Naive thymus-derived CD4-positive, alpha-beta T cell (primary cell): ENCODE measurements around the gene CGB1. TPM values are rescaled to one million over a fixed set of nuclear protein-coding genes. Genes with fewer than 3 reads are reported as not detected.
"Not testable (repeated sequence)": the region's sequence is repeated elsewhere in the genome, so short reads cannot be mapped to it uniquely, and the experiment has no call there.

Experiments
- ATAC-seq: fragments of 150-1000 bp; cut with Tn5 transposase; 2 replicates; pipeline ENCODE4 v1.10.0; 2021; ENCODE audit warnings: mild to moderate bottlenecking, moderate library complexity
- CTCF ChIA-PET: fragments of 350-600 bp; sonication (Branson Sonifier 250); formaldehyde crosslinking; loops from one replicate; lab custom pipeline; 2021; ENCODE audit warnings: antibody characterized with exemption; lab: Charles Lee
- POLR2A ChIA-PET: fragments of 350-600 bp; sonication (Branson Sonifier 250); formaldehyde crosslinking; loops from one replicate; lab custom pipeline; 2021; ENCODE audit warnings: antibody characterized with exemption, inconsistent platforms; lab: Charles Lee
- DNase-seq, 9 donors: peaks; one replicate each; pipeline versions ENCODE4 v3.0.0 to v3.0.0-alpha.2; 2020 to 2022; ENCODE audit warnings: mixed read lengths in 1 of 9
- H3K27ac ChIP-seq: one replicate; pipeline ENCODE4 v1.7.0; 2013; ENCODE audit warnings: mild to moderate bottlenecking, low read depth, low read length, moderate library complexity
- H3K27me3 ChIP-seq, 2 donors: one replicate each; pipeline ENCODE4 v1.7.0; 2013; ENCODE audit warnings: low read length in 2 of 2, mild to moderate bottlenecking in 2 of 2, moderate library complexity in 2 of 2; ENCODE audit not compliant: control insufficient read depth in 2 of 2, insufficient read depth in 2 of 2
- H3K36me3 ChIP-seq, 3 experiments: 1 replicate in 2 of 3; 2 replicates in 1 of 3; pipeline ENCODE4 v1.7.0; 2013; ENCODE audit warnings: low read length in 3 of 3, mild to moderate bottlenecking in 3 of 3, moderate library complexity in 1 of 3; ENCODE audit not compliant: insufficient read depth in 3 of 3, control insufficient read depth in 2 of 3
- H3K4me1 ChIP-seq, 2 donors: one replicate each; pipeline ENCODE4 v1.7.0; 2013; ENCODE audit warnings: low read length in 2 of 2, mild to moderate bottlenecking in 2 of 2, moderate library complexity in 1 of 2; ENCODE audit not compliant: control insufficient read depth in 2 of 2, insufficient read depth in 2 of 2
- H3K4me3 ChIP-seq: 2 replicates; pipeline ENCODE4 v1.7.0; 2013; ENCODE audit warnings: mild to moderate bottlenecking, low read length
- H3K9me3 ChIP-seq, 3 experiments: 1 replicate in 2 of 3; 2 replicates in 1 of 3; pipeline ENCODE4 v1.7.0; 2013; ENCODE audit warnings: low read length in 3 of 3; ENCODE audit not compliant: control insufficient read depth in 2 of 3
- H3K27ac Mint-ChIP-seq, 9 donors: one replicate each; pipeline ENCODE4 v1.8.0; 2020 to 2022; ENCODE audit warnings: mixed read lengths in 9 of 9, mild to moderate bottlenecking in 8 of 9, moderate library complexity in 5 of 9, inconsistent platforms in 2 of 9
- H3K27me3 Mint-ChIP-seq, 5 donors: one replicate each; pipeline ENCODE4 v1.8.0; 2021 to 2022; ENCODE audit warnings: mixed read lengths in 5 of 5, mild to moderate bottlenecking in 1 of 5
- H3K36me3 Mint-ChIP-seq, 5 donors: one replicate each; pipeline ENCODE4 v1.8.0; 2020 to 2022; ENCODE audit warnings: mixed read lengths in 5 of 5, mild to moderate bottlenecking in 3 of 5, inconsistent platforms in 1 of 5
- H3K4me1 Mint-ChIP-seq, 7 donors: one replicate each; pipeline ENCODE4 v1.8.0; 2020 to 2022; ENCODE audit warnings: mixed read lengths in 7 of 7, mild to moderate bottlenecking in 3 of 7, inconsistent platforms in 1 of 7
- H3K4me3 Mint-ChIP-seq, 10 donors: one replicate each; pipeline ENCODE4 v1.8.0; 2020 to 2022; ENCODE audit warnings: mild to moderate bottlenecking in 10 of 10, mixed read lengths in 10 of 10, moderate library complexity in 6 of 10, inconsistent platforms in 2 of 10
- H3K9me3 Mint-ChIP-seq, 11 donors: one replicate each; pipeline ENCODE4 v1.8.0; 2020 to 2022; ENCODE audit warnings: mixed read lengths in 11 of 11, mild to moderate bottlenecking in 4 of 11, inconsistent platforms in 1 of 11, moderate library complexity in 1 of 11
- intact Hi-C, 2 donors: fragments of 100-400 bp; cut with micrococcal nuclease; formaldehyde crosslinking; loops; one replicate each; pipeline ENCODE4 v1.15.1; 2023
- polyA plus RNA-seq, 2 donors: library from polyadenylated mRNA; unstranded; fragments of 300-500 nt; fragmentation: Illumina TruSeq; gene quantifications; one replicate each; pipeline ENCODE4 v1.2.3, GENCODE V29; 2021
- total RNA-seq, 6 experiments: library from RNA in 5 of 6; stranded (reverse) in 5 of 6; gene quantifications; 1 replicate in 5 of 6; 2 replicates in 1 of 6; pipeline ENCODE4 v1.2.3 and lab custom pipeline; 2021 to 2026

The CGB1 gene
- total and polyA plus RNA-seq, 7 experiments from 2014 or later: not detected

DNA sequence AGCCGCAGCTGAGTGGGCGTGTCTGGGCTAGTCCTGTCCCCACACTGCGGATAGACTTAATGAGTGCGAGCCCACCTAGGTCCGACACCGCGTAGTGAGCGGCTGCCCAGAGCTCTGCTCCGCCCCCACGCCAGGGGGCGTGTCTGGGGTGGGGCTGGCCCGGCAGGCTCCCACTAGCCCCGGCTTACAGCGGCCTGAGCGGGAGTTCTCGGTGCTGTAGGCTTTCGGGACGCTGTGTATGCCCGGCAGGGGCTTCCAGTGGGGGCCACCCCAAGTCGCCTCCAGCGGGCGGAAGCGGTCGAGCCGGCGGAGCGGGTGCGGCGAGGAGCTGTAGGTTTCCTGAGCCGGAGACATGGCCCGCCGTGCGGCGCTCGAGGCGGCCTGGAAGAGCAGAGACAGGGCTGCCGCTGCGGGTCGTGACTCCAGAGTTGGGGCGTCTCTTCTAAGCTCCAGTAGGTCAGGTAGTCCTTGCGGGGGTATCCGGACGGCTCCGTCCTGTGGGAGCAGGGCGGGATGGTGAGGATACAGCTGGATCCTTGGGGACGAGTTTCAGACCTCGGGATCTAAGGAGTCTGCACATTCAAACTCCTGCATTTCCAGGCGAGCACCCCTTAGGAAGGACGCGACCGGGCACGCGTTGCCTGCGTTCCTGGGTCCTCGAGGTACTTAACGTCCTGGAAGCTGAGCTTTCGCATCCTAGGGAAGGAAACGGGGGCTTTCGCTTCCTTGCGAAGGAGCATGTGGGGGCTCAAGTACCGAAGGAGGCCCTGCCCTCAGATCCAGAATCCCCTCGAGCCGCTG, 19.6 kb upstream of the CGB1 start:
- H3K36me3 Mint-ChIP-seq: no peaks in the 10 kb centered on the region
- peaks cover 16 to 19% (median 17%) of the 10 kb centered on the region in 7 donors for H3K4me1 Mint-ChIP-seq
- peak; percentile 33 to 75 (median 45) for DNase-seq
- intact Hi-C loops: loop anchor here in 1 of 2 donors (2.0 to 10.0 kb wide), 2 partner anchors 38 to 62 kb away; partner anchors contain the start of genes GYS1 and RUVBL2
- peaks cover 0 to 1% (median 0%) of the 10 kb centered on the region in 11 donors for H3K9me3 Mint-ChIP-seq
- peak overlapping the region; percentile 62 for H3K4me3 ChIP-seq
- peaks cover 0 to 10% of the 10 kb centered on the region in 2 donors for H3K27me3 ChIP-seq
- peak overlapping the region; percentile 45 for H3K27ac ChIP-seq
- ATAC-seq: peak; percentile 86
- H3K27ac Mint-ChIP-seq: peak overlapping the region in 2 of 9 donors; percentile 32 to 36
- no peaks in the 10 kb centered on the region for H3K36me3 ChIP-seq
- peaks cover 16 to 59% (median 30%) of the 10 kb centered on the region in 5 donors for H3K27me3 Mint-ChIP-seq
- H3K4me1 ChIP-seq: peaks cover 11 to 14% of the 10 kb centered on the region in 2 donors
- H3K4me3 Mint-ChIP-seq: peak overlapping the region; percentile 67 to 99 (median 87)
- CTCF ChIA-PET: interaction anchor here (0.6 to 1.1 kb wide), 2 partner anchors 27 to 56 kb away, joined by 3 read pairs; no protein-coding TSS in a partner anchor
- POLR2A ChIA-PET: no interaction called here
- no peaks in the 10 kb centered on the region for H3K9me3 ChIP-seq

DNA sequence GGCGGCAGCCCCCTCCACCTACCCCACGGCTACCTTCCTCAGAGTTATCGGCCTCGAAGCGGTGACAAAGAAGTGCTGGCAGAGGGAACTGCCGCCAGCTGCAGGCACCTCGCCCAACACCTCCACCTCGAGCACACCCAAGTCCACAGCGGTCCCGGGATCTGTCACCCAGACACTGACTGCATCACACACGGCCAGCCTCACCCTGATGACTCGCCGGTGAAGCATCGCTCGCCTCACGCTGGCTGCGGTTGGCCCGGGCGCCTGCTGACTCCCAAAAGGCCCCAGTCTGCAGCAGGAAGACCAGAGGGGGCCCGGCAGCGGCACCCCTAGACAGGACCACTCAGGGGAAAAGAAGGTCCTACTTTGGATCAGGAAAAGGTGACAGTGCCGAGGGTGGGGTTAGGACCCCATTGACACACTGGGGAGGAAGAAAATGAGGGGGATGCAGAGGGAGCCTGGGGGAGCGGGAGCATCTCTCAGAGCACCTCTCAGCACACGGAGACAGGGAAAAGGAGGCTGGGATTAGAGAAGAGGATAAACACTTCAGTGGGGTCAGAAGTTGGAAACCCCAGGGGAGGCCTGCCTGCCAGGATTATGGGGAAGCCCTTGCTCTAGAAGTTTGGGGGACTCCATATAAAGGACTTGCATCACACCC, 13.8 kb upstream of the CGB1 start:
- H3K27ac Mint-ChIP-seq: peak overlapping the region in 1 of 9 donors; percentile 43
- H3K4me3 ChIP-seq, H3K27me3 ChIP-seq, H3K9me3 Mint-ChIP-seq, CTCF ChIA-PET, POLR2A ChIA-PET, H3K4me3 Mint-ChIP-seq, H3K27ac ChIP-seq, H3K9me3 ChIP-seq, H3K4me1 ChIP-seq, H3K27me3 Mint-ChIP-seq, DNase-seq, H3K36me3 Mint-ChIP-seq, ATAC-seq, H3K4me1 Mint-ChIP-seq, H3K36me3 ChIP-seq: not testable (repeated sequence)
- intact Hi-C loops: loop anchor here in 1 of 2 donors (10.0 kb wide), 1 partner anchor 56 kb away; the partner anchor contains the start of genes GYS1 and RUVBL2

GRCh38 chr19:49049834-49050233, 13.1 kb upstream of the CGB1 start:
- H3K9me3 ChIP-seq, ATAC-seq, H3K27me3 Mint-ChIP-seq, H3K4me3 ChIP-seq, H3K4me3 Mint-ChIP-seq, H3K36me3 ChIP-seq, H3K27ac ChIP-seq, H3K36me3 Mint-ChIP-seq, H3K4me1 ChIP-seq, H3K27me3 ChIP-seq, CTCF ChIA-PET, H3K4me1 Mint-ChIP-seq, H3K9me3 Mint-ChIP-seq, POLR2A ChIA-PET, DNase-seq: not testable (repeated sequence)
- H3K27ac Mint-ChIP-seq: peak overlapping the region in 1 of 9 donors; percentile 4
- intact Hi-C loops: loop anchor here in 1 of 2 donors (10.0 kb wide), 1 partner anchor 55 kb away; the partner anchor contains the start of genes GYS1 and RUVBL2

GRCh38 chr19:49049011-49049410, 12.3 kb upstream of the CGB1 start, which contains the start of gene CGB8:
CGB8 (minus strand) TSS chr19:49049111; CDS start chr19:49048739, 372 bp downstream.
- H3K27ac ChIP-seq, intact Hi-C loops, POLR2A ChIA-PET, H3K9me3 Mint-ChIP-seq, H3K4me1 ChIP-seq, H3K36me3 Mint-ChIP-seq, H3K36me3 ChIP-seq, H3K4me1 Mint-ChIP-seq, H3K27me3 ChIP-seq, H3K27me3 Mint-ChIP-seq, H3K4me3 ChIP-seq, DNase-seq, H3K4me3 Mint-ChIP-seq, ATAC-seq, H3K9me3 ChIP-seq, CTCF ChIA-PET: not testable (repeated sequence)
- H3K27ac Mint-ChIP-seq: peak within 1 kb of the TSS in 1 of 9 donors; percentile 4

DNA sequence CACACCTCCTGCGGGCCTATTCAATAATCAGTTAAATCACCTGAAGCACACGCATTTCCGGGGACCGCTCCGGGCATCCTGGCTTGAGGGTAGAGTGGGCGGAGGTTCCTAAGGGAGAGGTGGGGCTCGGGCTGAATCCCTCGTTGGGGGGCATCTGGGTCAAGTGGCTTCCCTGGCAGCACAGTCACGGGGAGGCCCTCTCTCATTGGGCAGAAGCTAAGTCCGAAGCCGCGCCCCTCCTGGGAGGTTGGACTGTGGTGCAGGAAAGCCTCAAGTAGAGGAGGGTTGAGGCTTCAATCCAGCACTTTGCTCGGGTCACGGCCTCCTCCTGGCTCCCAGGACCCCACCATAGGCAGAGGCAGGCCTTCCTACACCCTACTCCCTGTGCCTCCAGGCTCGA, 6.9 kb upstream of the CGB1 start, which contains the start of gene CGB5:
TSS of gene CGB5 (plus strand) at position 301 of the 400 bp plus-strand sequence. CDS start 362 bp downstream, outside the sequence.
- H3K9me3 ChIP-seq, ATAC-seq, CTCF ChIA-PET, H3K9me3 Mint-ChIP-seq, H3K4me1 ChIP-seq, H3K27me3 ChIP-seq, H3K27ac ChIP-seq, H3K4me1 Mint-ChIP-seq, H3K36me3 Mint-ChIP-seq, intact Hi-C loops, DNase-seq, H3K4me3 Mint-ChIP-seq, H3K27me3 Mint-ChIP-seq, H3K36me3 ChIP-seq, H3K4me3 ChIP-seq, POLR2A ChIA-PET, H3K27ac Mint-ChIP-seq: not testable (repeated sequence)

GRCh38 chr19:49042666-49043065, 6.0 kb upstream of the CGB1 start:
- DNase-seq, H3K27me3 Mint-ChIP-seq, H3K9me3 ChIP-seq, H3K4me1 Mint-ChIP-seq, CTCF ChIA-PET, intact Hi-C loops, ATAC-seq, H3K4me1 ChIP-seq, H3K36me3 ChIP-seq, H3K27ac ChIP-seq, H3K9me3 Mint-ChIP-seq, POLR2A ChIA-PET, H3K36me3 Mint-ChIP-seq, H3K4me3 ChIP-seq, H3K27me3 ChIP-seq, H3K4me3 Mint-ChIP-seq, H3K27ac Mint-ChIP-seq: not testable (repeated sequence)
